Type B pancreatic cell (in vitro differentiated cells): ENCODE data around the gene ZNF831. TPM values are rescaled to one million over a fixed set of nuclear protein-coding genes. Genes with fewer than 3 reads are reported as not detected.
A peak's percentile ranks its signal among the peaks of the same experiment; 100 is the strongest.

ENCODE experiments used
- DNase-seq: peaks from one replicate; pipeline ENCODE4 v3.0.0; 2021; ENCODE audit warnings: mixed read lengths; ENCODE audit not compliant: unreplicated experiment; ENCODE audit errors: extremely low spot score
- H3K27ac Mint-ChIP-seq: 2 replicates; pipeline ENCODE4 v1.8.0; 2021; ENCODE audit warnings: mild to moderate bottlenecking, mixed read lengths
- H3K27me3 Mint-ChIP-seq: 2 replicates; pipeline ENCODE4 v1.8.0; 2021; ENCODE audit warnings: mixed read lengths
- H3K36me3 Mint-ChIP-seq: 2 replicates; pipeline ENCODE4 v1.8.0; 2021; ENCODE audit warnings: mixed read lengths
- H3K4me1 Mint-ChIP-seq: one replicate; pipeline ENCODE4 v1.8.0; 2021; ENCODE audit warnings: mixed read lengths; ENCODE audit not compliant: unreplicated experiment
- H3K4me3 Mint-ChIP-seq: 2 replicates; pipeline ENCODE4 v1.8.0; 2021; ENCODE audit warnings: mild to moderate bottlenecking, mixed read lengths
- H3K9me3 Mint-ChIP-seq: 2 replicates; pipeline ENCODE4 v1.8.0; 2021; ENCODE audit warnings: mixed read lengths
- total RNA-seq: library from RNA; stranded (reverse); gene quantifications from 2 replicates; pipeline ENCODE4 v1.2.1, GENCODE V29; 2021; ENCODE audit warnings: low replicate concordance
- TF ChIP-seq, protein P1 (sequence below): fragments of 200-600 bp; sonication (generic); conservative IDR thresholded peaks from 2 replicates; pipeline ENCODE4 v1.5.0; 2021; ENCODE audit warnings: antibody characterized with exemption, mild to moderate bottlenecking

The ZNF831 gene
- total RNA-seq, 1 donor from 2014 or later, result not detected

DNA sequence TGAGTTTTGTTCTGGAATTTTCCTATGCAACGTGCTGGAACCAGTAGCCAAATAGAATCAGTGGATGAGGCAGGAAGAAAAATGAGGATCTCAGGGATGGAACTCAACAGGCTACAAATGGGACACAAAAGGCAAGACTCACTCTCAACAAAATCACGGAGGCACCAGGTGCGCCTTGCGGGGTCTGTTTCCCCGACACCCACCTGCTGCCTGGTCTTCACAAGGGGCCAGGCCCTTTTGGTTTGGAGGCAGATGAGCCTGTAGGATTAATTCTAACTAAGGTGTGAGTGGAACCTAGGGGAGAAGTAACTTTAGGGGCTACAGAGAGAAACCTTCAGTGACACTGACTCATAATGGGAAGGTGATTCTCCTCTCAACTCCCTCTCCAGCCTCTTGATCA, 56.5 kb downstream of the ZNF831 start:
- TF ChIP-seq, protein P1, sequence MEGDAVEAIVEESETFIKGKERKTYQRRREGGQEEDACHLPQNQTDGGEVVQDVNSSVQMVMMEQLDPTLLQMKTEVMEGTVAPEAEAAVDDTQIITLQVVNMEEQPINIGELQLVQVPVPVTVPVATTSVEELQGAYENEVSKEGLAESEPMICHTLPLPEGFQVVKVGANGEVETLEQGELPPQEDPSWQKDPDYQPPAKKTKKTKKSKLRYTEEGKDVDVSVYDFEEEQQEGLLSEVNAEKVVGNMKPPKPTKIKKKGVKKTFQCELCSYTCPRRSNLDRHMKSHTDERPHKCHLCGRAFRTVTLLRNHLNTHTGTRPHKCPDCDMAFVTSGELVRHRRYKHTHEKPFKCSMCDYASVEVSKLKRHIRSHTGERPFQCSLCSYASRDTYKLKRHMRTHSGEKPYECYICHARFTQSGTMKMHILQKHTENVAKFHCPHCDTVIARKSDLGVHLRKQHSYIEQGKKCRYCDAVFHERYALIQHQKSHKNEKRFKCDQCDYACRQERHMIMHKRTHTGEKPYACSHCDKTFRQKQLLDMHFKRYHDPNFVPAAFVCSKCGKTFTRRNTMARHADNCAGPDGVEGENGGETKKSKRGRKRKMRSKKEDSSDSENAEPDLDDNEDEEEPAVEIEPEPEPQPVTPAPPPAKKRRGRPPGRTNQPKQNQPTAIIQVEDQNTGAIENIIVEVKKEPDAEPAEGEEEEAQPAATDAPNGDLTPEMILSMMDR, result no peak
- Mint-ChIP-seq H3K4me1 (peaks cover 58% of the 10 kb centered on the region), H3K27ac (no peak overlapping the region), H3K4me3 (peak overlapping the region; percentile 35), H3K9me3 (no peaks in the 10 kb centered on the region), H3K27me3 (peaks cover 38% of the 10 kb centered on the region), H3K36me3 (no peaks in the 10 kb centered on the region)
- DNase-seq, result no peak

DNA sequence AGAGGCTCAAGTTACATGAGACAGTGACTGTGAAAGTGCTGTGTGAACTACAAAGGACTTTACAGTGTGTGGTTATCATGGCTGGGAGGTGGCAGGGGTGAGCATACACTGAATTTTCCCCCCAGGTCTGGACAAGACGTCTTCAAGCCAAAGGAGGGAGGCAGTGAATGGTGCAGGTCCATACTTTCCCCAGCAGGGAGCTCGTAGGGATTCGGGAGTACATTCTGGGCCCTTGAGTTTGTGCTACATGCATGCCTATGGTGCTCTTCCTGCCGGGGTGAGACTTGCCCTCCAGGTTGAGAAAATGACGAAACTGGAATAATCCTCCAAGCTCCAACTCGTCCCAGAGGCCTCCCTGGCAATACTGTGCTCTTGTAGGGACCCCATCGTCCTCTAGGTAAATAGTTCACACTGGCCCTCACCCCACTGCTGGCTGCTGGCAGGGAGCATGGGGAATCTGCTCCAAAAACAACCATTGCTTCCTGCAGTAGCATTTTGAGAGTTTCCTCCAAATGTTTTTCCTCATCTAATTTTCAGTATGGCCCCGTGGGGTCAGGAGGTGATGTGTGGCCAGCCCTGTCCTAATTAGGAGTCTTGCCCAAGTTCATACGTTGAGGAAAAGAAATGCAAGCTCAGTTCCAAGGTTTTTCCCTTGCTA, 57.6 kb downstream of the ZNF831 start:
- peak overlapping the region; percentile 73 for H3K27ac Mint-ChIP-seq
- TF ChIP-seq, protein P1, result peak; percentile 15
- peaks cover 43% of the 10 kb centered on the region for H3K27me3 Mint-ChIP-seq
- H3K9me3 Mint-ChIP-seq, result no peaks in the 10 kb centered on the region
- H3K36me3 Mint-ChIP-seq, result no peaks in the 10 kb centered on the region
- DNase-seq, result no peak
- H3K4me1 Mint-ChIP-seq, result peaks cover 60% of the 10 kb centered on the region
- H3K4me3 Mint-ChIP-seq, result peak overlapping the region; percentile 82

DNA sequence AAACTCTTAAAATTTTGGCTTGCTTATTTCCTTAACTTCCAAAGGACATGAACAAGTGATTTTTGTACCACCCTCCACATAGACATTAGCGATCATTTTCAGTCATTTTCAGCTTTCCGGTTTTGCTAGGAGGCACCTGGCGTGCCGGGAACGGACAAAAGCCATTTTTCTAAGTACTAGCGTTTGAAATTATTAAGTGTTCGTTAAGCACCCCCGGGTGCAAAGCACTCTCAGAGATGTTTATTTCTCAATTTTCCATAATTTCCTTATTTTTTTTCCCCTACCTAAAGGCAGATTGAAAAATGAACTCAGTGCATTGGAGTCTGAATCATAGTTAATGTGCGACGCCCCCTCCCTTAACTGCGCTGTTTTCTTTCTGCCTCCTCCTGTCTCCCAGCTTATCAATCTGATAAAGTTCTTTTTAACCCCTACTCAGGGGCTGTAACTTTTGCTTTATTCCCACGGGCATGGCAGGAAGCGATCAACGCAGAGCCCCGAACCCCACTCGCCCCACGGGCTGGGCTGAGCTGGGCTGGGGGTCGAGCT, 58.2 kb downstream of the ZNF831 start:
- Mint-ChIP-seq H3K4me3 (peak overlapping the region; percentile 82), H3K9me3 (no peaks in the 10 kb centered on the region), H3K27me3 (peaks cover 44% of the 10 kb centered on the region), H3K36me3 (no peaks in the 10 kb centered on the region), H3K4me1 (peaks cover 56% of the 10 kb centered on the region), H3K27ac (peak overlapping the region; percentile 73)
- TF ChIP-seq, protein P1, result no peak
- DNase-seq, result no peak

DNA sequence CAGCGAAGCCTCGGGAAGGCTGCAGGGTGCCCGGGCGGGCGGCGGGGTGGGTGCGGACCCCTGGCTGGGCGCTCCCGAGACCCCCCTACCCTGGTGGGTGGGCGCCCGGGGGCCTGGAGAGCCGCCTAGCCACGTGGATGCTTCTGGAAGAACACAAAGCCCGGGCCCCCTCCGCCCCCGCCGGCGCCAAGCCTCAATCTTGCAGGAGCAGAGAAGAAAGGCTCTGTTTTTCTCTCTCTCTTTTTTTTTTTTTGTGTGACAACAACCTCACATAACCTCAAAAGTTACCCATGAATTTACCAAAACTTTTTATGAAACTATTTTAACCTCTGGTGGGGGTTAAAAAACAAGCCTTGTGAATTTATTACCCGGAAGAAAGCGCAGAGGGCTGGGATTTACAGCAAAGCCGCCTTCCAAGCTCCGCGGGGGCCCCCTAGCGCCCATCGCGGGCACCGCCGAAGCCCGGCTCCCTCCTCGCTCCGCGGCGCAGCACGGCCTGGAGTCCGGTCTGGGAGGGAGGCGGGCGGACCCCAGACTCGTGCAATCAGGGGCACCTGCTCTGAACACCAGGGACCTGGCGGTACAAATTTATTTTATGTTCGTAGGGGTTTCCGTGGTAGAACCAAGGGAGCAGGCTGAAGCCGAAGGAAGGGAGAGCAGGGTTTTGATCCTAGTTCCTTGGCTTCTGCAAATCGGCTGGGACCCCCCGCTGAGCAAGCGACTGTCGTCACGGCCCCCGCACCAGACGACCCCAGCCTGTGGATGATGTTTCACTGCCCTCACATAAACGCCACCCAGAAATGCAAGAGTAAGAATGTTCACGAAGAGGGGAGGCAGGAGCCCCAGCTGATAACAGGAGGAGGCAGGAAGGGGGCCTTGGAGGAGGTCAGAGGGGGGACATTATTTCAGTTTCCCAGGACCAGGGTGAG, 58.9 kb downstream of the ZNF831 start:
- Mint-ChIP-seq H3K9me3 (no peaks in the 10 kb centered on the region), H3K27ac (peak overlapping the region; percentile 73), H3K4me1 (peaks cover 51% of the 10 kb centered on the region), H3K36me3 (no peaks in the 10 kb centered on the region), H3K27me3 (peaks cover 44% of the 10 kb centered on the region), H3K4me3 (peak overlapping the region; percentile 88)
- TF ChIP-seq, protein P1, result peak; percentile 99
- peak; percentile 94 for DNase-seq

DNA sequence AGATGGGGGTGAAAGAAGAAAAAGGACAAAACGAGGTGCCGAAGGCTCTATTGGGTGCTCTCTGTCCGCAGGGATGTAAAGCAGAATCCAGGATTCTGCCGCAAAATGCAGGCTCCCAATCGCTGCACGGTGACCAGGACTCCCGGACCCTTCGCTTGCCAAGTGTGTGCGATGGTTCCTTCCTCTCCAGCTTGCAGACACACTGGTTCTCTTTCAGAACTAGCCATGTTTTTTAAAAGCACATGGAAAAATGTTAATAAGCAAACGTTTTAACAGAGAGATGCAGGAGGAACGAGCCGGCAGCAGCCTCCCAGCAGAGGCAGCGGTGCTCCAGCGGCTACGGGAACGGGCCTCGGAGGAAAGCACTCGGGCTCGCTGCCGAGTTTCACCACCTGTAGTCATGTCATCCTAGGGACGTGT, 59.6 kb downstream of the ZNF831 start:
- DNase-seq, result no peak
- H3K27me3 Mint-ChIP-seq, result peaks cover 44% of the 10 kb centered on the region
- H3K27ac Mint-ChIP-seq, result no peak overlapping the region
- H3K9me3 Mint-ChIP-seq, result no peaks in the 10 kb centered on the region
- H3K4me3 Mint-ChIP-seq, result peak overlapping the region; percentile 88
- no peaks in the 10 kb centered on the region for H3K36me3 Mint-ChIP-seq
- peaks cover 45% of the 10 kb centered on the region for H3K4me1 Mint-ChIP-seq
- TF ChIP-seq, protein P1, result no peak
